ENCODE data around the gene CGN.

The CGN gene

GRCh38 chr1:151499365-151499764 lies 11.8 kb upstream of the CGN start:
- no peak overlapping the region for H3K23ac ChIP-seq (ENCODE audit: low read length in 2 of 2)
- no peak overlapping the region for H3K14ac ChIP-seq (ENCODE audit: low read length in 2 of 2)
- no peak overlapping the region for H4K8ac ChIP-seq (ENCODE audit: low read length)
- no peak overlapping the region for H2BK5ac ChIP-seq (ENCODE audit: low read depth, low read length, poor library complexity, severe bottlenecking)
- no peak overlapping the region for H3K4me2 ChIP-seq (ENCODE audit: low read length, poor library complexity, severe bottlenecking)
- H3K36me3 ChIP-seq (ENCODE audit: control insufficient read depth in 1 of 2, insufficient read depth in 2 of 2, low read depth in 1 of 2, low read length in 2 of 2) = no peaks in the 10 kb centered on the region
- H3K79me1 ChIP-seq (replicated peaks; ENCODE audit: low read length, poor library complexity, severe bottlenecking) = no peaks in the 10 kb centered on the region
- DNase-seq = no peak
- H3K27me3 ChIP-seq (ENCODE audit: control insufficient read depth in 1 of 2, insufficient read depth in 1 of 2, low read length in 2 of 2) = peaks cover 4 to 31% of the 10 kb centered on the region in 2 experiments
- no peak overlapping the region for H3K4ac ChIP-seq (ENCODE audit: low read depth in 1 of 2, low read length in 2 of 2)
- H2AFZ ChIP-seq (ENCODE audit: low read depth, low read length) = no peak overlapping the region
- H4K91ac ChIP-seq (ENCODE audit: low read length) = no peak overlapping the region
- H2BK120ac ChIP-seq (ENCODE audit: low read depth, low read length) = no peak overlapping the region
- H2BK15ac ChIP-seq (ENCODE audit: low read depth, poor library complexity, severe bottlenecking) = no peak overlapping the region
- no peak overlapping the region for H2AK5ac ChIP-seq (ENCODE audit: low read length, severe bottlenecking)
- H3K18ac ChIP-seq (ENCODE audit: low read depth in 1 of 2, low read length in 2 of 2) = no peak overlapping the region
- WGBS = 93% methylated on average over 5 of the region's 5 CpGs
- peaks cover 3% of the 10 kb centered on the region for H3K4me1 ChIP-seq (ENCODE audit: control insufficient read depth, insufficient read depth, low read depth, low read length)
- no peak overlapping the region for H3K9ac ChIP-seq (ENCODE audit: low read length)
- H3K9me3 ChIP-seq (ENCODE audit: control insufficient read depth, low read length) = no peaks in the 10 kb centered on the region
- H3K27ac ChIP-seq (ENCODE audit: low read length, poor library complexity, severe bottlenecking) = no peak overlapping the region
- no peak overlapping the region for H3K4me3 ChIP-seq (ENCODE audit: insufficient read depth in 1 of 2, low read depth in 1 of 2, low read length in 2 of 2)
- H2BK12ac ChIP-seq (ENCODE audit: low read length in 2 of 2) = no peak overlapping the region

- Histone ChIP-seq H3K9ac (ENCODE audit: low read length) (no peak overlapping the region), H3K79me1 (replicated peaks; ENCODE audit: low read length, poor library complexity, severe bottlenecking) (no peaks in the 10 kb centered on the region), H4K91ac (ENCODE audit: low read length) (no peak overlapping the region), H3K23ac (ENCODE audit: low read length in 2 of 2) (no peak overlapping the region), H2BK120ac (ENCODE audit: low read depth, low read length) (no peak overlapping the region), H3K27ac (ENCODE audit: low read length, poor library complexity, severe bottlenecking) (no peak overlapping the region), H2BK5ac (ENCODE audit: low read depth, low read length, poor library complexity, severe bottlenecking) (no peak overlapping the region), H2AFZ (ENCODE audit: low read depth, low read length) (no peak overlapping the region), H3K4me1 (ENCODE audit: control insufficient read depth, insufficient read depth, low read depth, low read length) (no peaks in the 10 kb centered on the region), H3K14ac (ENCODE audit: low read length in 2 of 2) (no peak overlapping the region), H3K9me3 (ENCODE audit: control insufficient read depth, low read length) (no peaks in the 10 kb centered on the region), H2BK15ac (ENCODE audit: low read depth, poor library complexity, severe bottlenecking) (no peak overlapping the region), H2BK12ac (ENCODE audit: low read length in 2 of 2) (no peak overlapping the region), H3K18ac (ENCODE audit: low read depth in 1 of 2, low read length in 2 of 2) (no peak overlapping the region), H2AK5ac (ENCODE audit: low read length, severe bottlenecking) (no peak overlapping the region), H3K36me3 (ENCODE audit: control insufficient read depth in 1 of 2, insufficient read depth in 2 of 2, low read depth in 1 of 2, low read length in 2 of 2) (no peaks in the 10 kb centered on the region), H4K8ac (ENCODE audit: low read length) (no peak overlapping the region), H3K4me3 (ENCODE audit: insufficient read depth in 1 of 2, low read depth in 1 of 2, low read length in 2 of 2) (no peak overlapping the region), H3K4ac (ENCODE audit: low read depth in 1 of 2, low read length in 2 of 2) (no peak overlapping the region), H3K27me3 (ENCODE audit: control insufficient read depth in 1 of 2, insufficient read depth in 1 of 2, low read length in 2 of 2) (peaks cover 4 to 31% of the 10 kb centered on the region in 2 experiments), H3K4me2 (ENCODE audit: low read length, poor library complexity, severe bottlenecking) (no peak overlapping the region)
- WGBS = 80% methylated on average over 1 of the region's 1 CpG
- DNase-seq = no peak
These were observed 11.3 kb upstream of the CGN start for GRCh38 chr1:151499930-151500329.

- WGBS = 79% methylated on average over 10 of the region's 10 CpGs
- Histone ChIP-seq H3K4me3 (ENCODE audit: insufficient read depth in 1 of 2, low read depth in 1 of 2, low read length in 2 of 2) (no peak overlapping the region), H3K18ac (ENCODE audit: low read depth in 1 of 2, low read length in 2 of 2) (no peak overlapping the region), H3K4ac (ENCODE audit: low read depth in 1 of 2, low read length in 2 of 2) (no peak overlapping the region), H3K27me3 (ENCODE audit: control insufficient read depth in 1 of 2, insufficient read depth in 1 of 2, low read length in 2 of 2) (peaks cover 7 to 44% of the 10 kb centered on the region in 2 experiments), H3K4me1 (ENCODE audit: control insufficient read depth, insufficient read depth, low read depth, low read length) (no peaks in the 10 kb centered on the region), H2BK12ac (ENCODE audit: low read length in 2 of 2) (no peak overlapping the region), H3K4me2 (ENCODE audit: low read length, poor library complexity, severe bottlenecking) (no peak overlapping the region), H3K36me3 (ENCODE audit: control insufficient read depth in 1 of 2, insufficient read depth in 2 of 2, low read depth in 1 of 2, low read length in 2 of 2) (no peaks in the 10 kb centered on the region), H3K79me1 (replicated peaks; ENCODE audit: low read length, poor library complexity, severe bottlenecking) (no peaks in the 10 kb centered on the region), H4K91ac (ENCODE audit: low read length) (no peak overlapping the region), H2BK15ac (ENCODE audit: low read depth, poor library complexity, severe bottlenecking) (no peak overlapping the region), H2AK5ac (ENCODE audit: low read length, severe bottlenecking) (no peak overlapping the region), H2BK120ac (ENCODE audit: low read depth, low read length) (no peak overlapping the region), H2BK5ac (ENCODE audit: low read depth, low read length, poor library complexity, severe bottlenecking) (no peak overlapping the region), H3K9ac (ENCODE audit: low read length) (no peak overlapping the region), H3K14ac (ENCODE audit: low read length in 2 of 2) (no peak overlapping the region), H3K9me3 (ENCODE audit: control insufficient read depth, low read length) (no peaks in the 10 kb centered on the region), H4K8ac (ENCODE audit: low read length) (no peak overlapping the region), H3K23ac (ENCODE audit: low read length in 2 of 2) (no peak overlapping the region), H2AFZ (ENCODE audit: low read depth, low read length) (no peak overlapping the region), H3K27ac (ENCODE audit: low read length, poor library complexity, severe bottlenecking) (no peak overlapping the region)
- DNase-seq = no peak
These were observed 9.7 kb upstream of the CGN start for GRCh38 chr1:151501474-151501873.

- H3K27ac ChIP-seq (ENCODE audit: low read length, poor library complexity, severe bottlenecking) = no peak overlapping the region
- H2AK5ac ChIP-seq (ENCODE audit: low read length, severe bottlenecking) = no peak overlapping the region
- H3K4me2 ChIP-seq (ENCODE audit: low read length, poor library complexity, severe bottlenecking) = no peak overlapping the region
- H3K9me3 ChIP-seq (ENCODE audit: control insufficient read depth, low read length) = no peaks in the 10 kb centered on the region
- H3K4me1 ChIP-seq (ENCODE audit: control insufficient read depth, insufficient read depth, low read depth, low read length) = no peaks in the 10 kb centered on the region
- H3K18ac ChIP-seq (ENCODE audit: low read depth in 1 of 2, low read length in 2 of 2) = no peak overlapping the region
- no peak overlapping the region for H3K9ac ChIP-seq (ENCODE audit: low read length)
- H3K23ac ChIP-seq (ENCODE audit: low read length in 2 of 2) = no peak overlapping the region
- WGBS = 64% methylated on average over 5 of the region's 5 CpGs
- H2BK15ac ChIP-seq (ENCODE audit: low read depth, poor library complexity, severe bottlenecking) = no peak overlapping the region
- H2AFZ ChIP-seq (ENCODE audit: low read depth, low read length) = no peak overlapping the region
- no peak overlapping the region for H3K4me3 ChIP-seq (ENCODE audit: insufficient read depth in 1 of 2, low read depth in 1 of 2, low read length in 2 of 2)
- H3K27me3 ChIP-seq (ENCODE audit: control insufficient read depth in 1 of 2, insufficient read depth in 1 of 2, low read length in 2 of 2) = peaks cover 7 to 49% of the 10 kb centered on the region in 2 experiments
- H3K79me1 ChIP-seq (replicated peaks; ENCODE audit: low read length, poor library complexity, severe bottlenecking) = no peaks in the 10 kb centered on the region
- H3K36me3 ChIP-seq (ENCODE audit: control insufficient read depth in 1 of 2, insufficient read depth in 2 of 2, low read depth in 1 of 2, low read length in 2 of 2) = no peaks in the 10 kb centered on the region
- no peak overlapping the region for H2BK5ac ChIP-seq (ENCODE audit: low read depth, low read length, poor library complexity, severe bottlenecking)
- H2BK12ac ChIP-seq (ENCODE audit: low read length in 2 of 2) = no peak overlapping the region
- H3K14ac ChIP-seq (ENCODE audit: low read length in 2 of 2) = no peak overlapping the region
- H3K4ac ChIP-seq (ENCODE audit: low read depth in 1 of 2, low read length in 2 of 2) = no peak overlapping the region
- H4K8ac ChIP-seq (ENCODE audit: low read length) = no peak overlapping the region
- H2BK120ac ChIP-seq (ENCODE audit: low read depth, low read length) = no peak overlapping the region
- no peak for DNase-seq
- no peak overlapping the region for H4K91ac ChIP-seq (ENCODE audit: low read length)
These were observed 9.0 kb upstream of the CGN start for GRCh38 chr1:151502035-151502700.

All from mesenchymal stem cell (in vitro differentiated cells and primary cell).